GM12872 (cell line): ENCODE results near the gene KRT85.

Experiments used
- TF ChIP-seq, protein P1 (sequence below): IDR thresholded peaks from 3 replicates; pipeline ENCODE4 v1.5.1; 2011; ENCODE audit warnings: low read depth, mild to moderate bottlenecking, low read length, moderate library complexity; ENCODE audit not compliant: insufficient read depth

The KRT85 gene

GRCh38 chr12:52327052-52327829, 40.0 kb downstream of the KRT85 start:
- TF ChIP-seq, protein P1, sequence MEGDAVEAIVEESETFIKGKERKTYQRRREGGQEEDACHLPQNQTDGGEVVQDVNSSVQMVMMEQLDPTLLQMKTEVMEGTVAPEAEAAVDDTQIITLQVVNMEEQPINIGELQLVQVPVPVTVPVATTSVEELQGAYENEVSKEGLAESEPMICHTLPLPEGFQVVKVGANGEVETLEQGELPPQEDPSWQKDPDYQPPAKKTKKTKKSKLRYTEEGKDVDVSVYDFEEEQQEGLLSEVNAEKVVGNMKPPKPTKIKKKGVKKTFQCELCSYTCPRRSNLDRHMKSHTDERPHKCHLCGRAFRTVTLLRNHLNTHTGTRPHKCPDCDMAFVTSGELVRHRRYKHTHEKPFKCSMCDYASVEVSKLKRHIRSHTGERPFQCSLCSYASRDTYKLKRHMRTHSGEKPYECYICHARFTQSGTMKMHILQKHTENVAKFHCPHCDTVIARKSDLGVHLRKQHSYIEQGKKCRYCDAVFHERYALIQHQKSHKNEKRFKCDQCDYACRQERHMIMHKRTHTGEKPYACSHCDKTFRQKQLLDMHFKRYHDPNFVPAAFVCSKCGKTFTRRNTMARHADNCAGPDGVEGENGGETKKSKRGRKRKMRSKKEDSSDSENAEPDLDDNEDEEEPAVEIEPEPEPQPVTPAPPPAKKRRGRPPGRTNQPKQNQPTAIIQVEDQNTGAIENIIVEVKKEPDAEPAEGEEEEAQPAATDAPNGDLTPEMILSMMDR, result peak; percentile 98

GRCh38 chr12:52324153-52324444, 43.2 kb downstream of the KRT85 start:
- TF ChIP-seq, protein P1, result no peak

GRCh38 chr12:52323416-52324152, 43.7 kb downstream of the KRT85 start:
- TF ChIP-seq, protein P1, result no peak

DNA sequence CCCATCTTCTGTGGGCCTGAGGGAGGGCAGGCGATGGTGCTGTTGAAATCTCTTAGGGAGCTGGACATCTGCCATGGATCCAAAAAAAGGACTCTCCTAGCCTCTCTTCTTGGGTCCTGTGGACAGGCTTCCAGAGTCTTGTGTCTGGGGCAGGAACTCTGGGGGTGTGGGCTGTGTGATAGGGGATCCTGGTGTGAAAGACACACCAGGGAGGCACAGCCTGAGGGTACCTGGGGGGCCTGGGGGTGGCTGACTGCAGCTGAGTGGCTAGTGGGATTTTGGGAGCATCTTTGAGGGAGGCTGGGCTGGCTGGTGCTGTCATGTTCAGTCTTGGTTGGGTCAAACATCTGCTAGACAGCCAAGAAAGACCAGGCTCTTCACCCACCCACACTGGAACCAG, 44.3 kb downstream of the KRT85 start:
- TF ChIP-seq, protein P1, result no peak

DNA sequence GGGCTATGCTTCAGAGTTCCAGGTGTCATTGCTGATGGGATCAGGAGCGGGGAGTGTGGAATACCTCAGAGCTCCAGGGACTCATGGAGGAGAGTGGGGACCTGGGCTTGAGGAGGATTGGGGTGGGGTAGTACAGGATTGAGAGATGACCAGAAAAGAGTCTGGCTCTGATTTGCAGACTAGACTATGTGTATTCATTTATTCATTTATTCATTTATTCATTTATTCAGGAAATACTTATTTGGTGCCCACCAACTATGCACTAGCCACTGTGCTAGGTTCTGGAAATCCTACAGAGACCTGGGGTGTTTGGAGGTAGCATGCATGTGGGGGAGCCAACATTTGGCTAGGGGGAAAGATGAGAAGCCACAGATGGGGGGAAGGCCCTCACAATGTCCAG, 45.2 kb downstream of the KRT85 start:
- TF ChIP-seq, protein P1, result no peak

- TF ChIP-seq, protein P1, result no peak
Measured at GRCh38 chr12:52321418-52321817, 45.9 kb downstream of the KRT85 start.

- TF ChIP-seq, protein P1, result no peak
Measured at GRCh38 chr12:52320784-52321400, 46.4 kb downstream of the KRT85 start, which contains the start of gene KRT83. KRT83 (minus strand) TSS chr12:52321398; CDS start chr12:52321335, 63 bp downstream.
